ENCODE measurements around the gene SLC25A26.
"Not testable (repeated sequence)": the region's sequence is repeated elsewhere in the genome, so short reads cannot be mapped to it uniquely, and the experiment has no call there.

SLC25A26 gene

DNA sequence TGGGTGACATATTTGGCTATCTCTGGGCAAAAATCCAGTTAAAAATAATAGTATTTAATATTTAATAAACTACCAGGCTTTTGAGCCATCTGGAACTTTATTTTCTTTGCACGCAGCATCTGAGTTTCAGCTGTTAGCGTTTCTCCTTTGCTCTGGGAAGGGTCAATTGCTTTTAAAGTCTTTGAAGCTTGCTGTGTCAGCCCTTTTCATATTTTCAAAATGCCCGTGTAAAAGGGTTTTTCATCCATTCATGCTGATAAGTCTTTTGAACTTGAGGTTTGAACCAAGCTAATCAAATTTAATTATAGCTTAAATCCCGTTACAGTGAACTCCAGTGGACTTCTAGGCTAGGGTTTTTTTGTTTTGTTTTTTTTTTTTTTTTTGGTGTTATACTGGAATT lies 79.1 kb downstream of the SLC25A26 start:
- Histone ChIP-seq H3K27ac (ENCODE audit: low read length) (no peak overlapping the region), H3K27me3 (ENCODE audit: control insufficient read depth, insufficient read depth, low read length) (no peaks in the 10 kb centered on the region), H3K4me3 (ENCODE audit: low read length) (no peak overlapping the region), H3K4me1 (ENCODE audit: control insufficient read depth, low read depth, low read length) (no peaks in the 10 kb centered on the region), H3K36me3 (ENCODE audit: control insufficient read depth, low read depth, low read length) (no peaks in the 10 kb centered on the region), H3K9ac (ENCODE audit: low read length) (no peak overlapping the region), H3K9me3 (ENCODE audit: control insufficient read depth, low read depth, low read length) (no peaks in the 10 kb centered on the region)

GRCh38 chr3:66302288-66302687 lies 81.5 kb downstream of the SLC25A26 start:
- Histone ChIP-seq H3K4me1 (ENCODE audit: control insufficient read depth, low read depth, low read length) (no peaks in the 10 kb centered on the region), H3K27ac (ENCODE audit: low read length) (no peak overlapping the region), H3K9me3 (ENCODE audit: control insufficient read depth, low read depth, low read length) (no peaks in the 10 kb centered on the region), H3K4me3 (ENCODE audit: low read length) (no peak overlapping the region), H3K36me3 (ENCODE audit: control insufficient read depth, low read depth, low read length) (no peaks in the 10 kb centered on the region), H3K27me3 (ENCODE audit: control insufficient read depth, insufficient read depth, low read length) (no peaks in the 10 kb centered on the region), H3K9ac (ENCODE audit: low read length) (no peak overlapping the region)

DNA sequence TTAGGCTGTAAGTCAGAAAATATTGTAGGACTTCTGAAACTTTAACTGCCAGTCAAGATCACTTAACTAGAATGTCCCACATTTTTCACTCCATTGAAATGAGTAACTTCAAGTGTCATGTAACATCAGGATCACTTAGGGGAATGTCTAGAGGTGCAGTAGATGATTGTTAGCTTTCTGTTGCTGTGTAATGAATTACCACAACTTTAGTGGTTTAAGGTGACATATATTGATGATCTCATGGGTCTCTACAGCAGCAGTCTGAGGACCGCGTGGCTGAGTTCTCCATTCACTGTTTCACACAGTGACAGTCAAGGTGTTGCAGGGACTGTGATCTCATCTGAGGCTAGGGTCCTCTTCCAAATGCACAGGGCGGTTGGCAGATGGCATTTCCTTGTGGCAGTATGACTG lies 82.7 kb downstream of the SLC25A26 start:
- Histone ChIP-seq H3K4me3 (ENCODE audit: low read length) (no peak overlapping the region), H3K9ac (ENCODE audit: low read length) (no peak overlapping the region), H3K36me3 (ENCODE audit: control insufficient read depth, low read depth, low read length) (no peaks in the 10 kb centered on the region), H3K4me1 (ENCODE audit: control insufficient read depth, low read depth, low read length) (no peaks in the 10 kb centered on the region), H3K27me3 (ENCODE audit: control insufficient read depth, insufficient read depth, low read length) (no peaks in the 10 kb centered on the region), H3K27ac (ENCODE audit: low read length) (no peak overlapping the region), H3K9me3 (ENCODE audit: control insufficient read depth, low read depth, low read length) (no peaks in the 10 kb centered on the region)

GRCh38 chr3:66304293-66304692 lies 83.5 kb downstream of the SLC25A26 start:
- H3K9me3 ChIP-seq (ENCODE audit: control insufficient read depth, low read depth, low read length) = no peaks in the 10 kb centered on the region
- H3K36me3 ChIP-seq (ENCODE audit: control insufficient read depth, low read depth, low read length) = no peaks in the 10 kb centered on the region
- no peak overlapping the region for H3K9ac ChIP-seq (ENCODE audit: low read length)
- H3K4me1 ChIP-seq (ENCODE audit: control insufficient read depth, low read depth, low read length) = no peaks in the 10 kb centered on the region
- no peak overlapping the region for H3K27ac ChIP-seq (ENCODE audit: low read length)
- no peak overlapping the region for H3K4me3 ChIP-seq (ENCODE audit: low read length)
- H3K27me3 ChIP-seq (ENCODE audit: control insufficient read depth, insufficient read depth, low read length) = no peaks in the 10 kb centered on the region

DNA sequence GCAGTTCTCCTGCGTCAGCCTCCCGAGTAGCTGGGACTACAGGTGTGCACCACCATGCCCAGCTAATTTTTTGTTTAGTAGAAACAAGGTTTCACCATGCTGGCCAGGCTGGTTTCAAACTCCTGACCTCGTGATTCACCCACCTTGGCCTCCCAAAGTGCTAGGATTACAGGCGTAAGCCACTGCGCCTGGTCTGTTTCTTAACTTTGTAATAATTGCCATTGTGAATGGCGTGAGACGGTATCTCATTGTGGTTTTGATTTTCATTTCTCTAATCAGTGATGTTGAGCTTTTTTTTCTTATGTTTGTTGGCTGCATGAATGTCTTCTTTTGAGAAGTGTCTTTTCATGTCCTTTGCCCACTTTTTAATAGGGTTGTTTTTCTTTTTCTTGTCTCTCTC lies 85.3 kb downstream of the SLC25A26 start:
- H3K27ac ChIP-seq (ENCODE audit: low read length); H3K4me1 ChIP-seq (ENCODE audit: control insufficient read depth, low read depth, low read length); H3K9me3 ChIP-seq (ENCODE audit: control insufficient read depth, low read depth, low read length); H3K36me3 ChIP-seq (ENCODE audit: control insufficient read depth, low read depth, low read length); H3K4me3 ChIP-seq (ENCODE audit: low read length); H3K9ac ChIP-seq (ENCODE audit: low read length); H3K27me3 ChIP-seq (ENCODE audit: control insufficient read depth, insufficient read depth, low read length): not testable (repeated sequence)

GRCh38 chr3:66306991-66307390 lies 86.2 kb downstream of the SLC25A26 start:
- H3K9ac ChIP-seq (ENCODE audit: low read length); H3K27ac ChIP-seq (ENCODE audit: low read length); H3K4me1 ChIP-seq (ENCODE audit: control insufficient read depth, low read depth, low read length); H3K9me3 ChIP-seq (ENCODE audit: control insufficient read depth, low read depth, low read length); H3K36me3 ChIP-seq (ENCODE audit: control insufficient read depth, low read depth, low read length); H3K27me3 ChIP-seq (ENCODE audit: control insufficient read depth, insufficient read depth, low read length); H3K4me3 ChIP-seq (ENCODE audit: low read length): not testable (repeated sequence)

DNA sequence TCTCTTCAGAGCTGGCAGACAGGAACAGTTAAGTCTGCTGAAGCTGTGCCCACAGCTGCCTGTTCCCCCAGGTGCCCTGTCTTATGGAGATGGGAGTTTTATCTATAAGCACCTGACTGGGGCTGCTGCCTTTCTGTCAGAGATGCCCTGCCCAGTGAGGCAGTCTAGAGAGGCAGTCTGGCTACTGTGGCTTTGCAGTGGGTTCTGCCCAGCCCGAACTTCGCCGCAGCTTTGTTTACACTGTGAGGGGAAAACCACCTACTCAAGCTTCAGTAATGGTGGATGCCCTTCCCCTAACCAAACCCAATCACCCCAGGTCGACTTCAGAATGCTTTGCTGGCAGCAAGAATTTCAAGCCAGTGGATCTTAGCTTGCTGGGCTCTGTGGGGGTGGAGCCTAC lies 91.2 kb downstream of the SLC25A26 start:
- Histone ChIP-seq H3K9ac (ENCODE audit: low read length) (no peak overlapping the region), H3K4me3 (ENCODE audit: low read length) (no peak overlapping the region), H3K9me3 (ENCODE audit: control insufficient read depth, low read depth, low read length) (no peaks in the 10 kb centered on the region), H3K27me3 (ENCODE audit: control insufficient read depth, insufficient read depth, low read length) (no peaks in the 10 kb centered on the region), H3K36me3 (ENCODE audit: control insufficient read depth, low read depth, low read length) (no peaks in the 10 kb centered on the region), H3K4me1 (ENCODE audit: control insufficient read depth, low read depth, low read length) (no peaks in the 10 kb centered on the region), H3K27ac (ENCODE audit: low read length) (no peak overlapping the region)

- H3K4me1 ChIP-seq (ENCODE audit: control insufficient read depth, low read depth, low read length) = no peaks in the 10 kb centered on the region
- H3K27me3 ChIP-seq (ENCODE audit: control insufficient read depth, insufficient read depth, low read length) = no peaks in the 10 kb centered on the region
- no peaks in the 10 kb centered on the region for H3K36me3 ChIP-seq (ENCODE audit: control insufficient read depth, low read depth, low read length)
- no peak overlapping the region for H3K9ac ChIP-seq (ENCODE audit: low read length)
- H3K4me3 ChIP-seq (ENCODE audit: low read length) = no peak overlapping the region
- no peaks in the 10 kb centered on the region for H3K9me3 ChIP-seq (ENCODE audit: control insufficient read depth, low read depth, low read length)
- H3K27ac ChIP-seq (ENCODE audit: low read length) = no peak overlapping the region
Observed at GRCh38 chr3:66314455-66314854, 93.7 kb downstream of the SLC25A26 start.

DNA sequence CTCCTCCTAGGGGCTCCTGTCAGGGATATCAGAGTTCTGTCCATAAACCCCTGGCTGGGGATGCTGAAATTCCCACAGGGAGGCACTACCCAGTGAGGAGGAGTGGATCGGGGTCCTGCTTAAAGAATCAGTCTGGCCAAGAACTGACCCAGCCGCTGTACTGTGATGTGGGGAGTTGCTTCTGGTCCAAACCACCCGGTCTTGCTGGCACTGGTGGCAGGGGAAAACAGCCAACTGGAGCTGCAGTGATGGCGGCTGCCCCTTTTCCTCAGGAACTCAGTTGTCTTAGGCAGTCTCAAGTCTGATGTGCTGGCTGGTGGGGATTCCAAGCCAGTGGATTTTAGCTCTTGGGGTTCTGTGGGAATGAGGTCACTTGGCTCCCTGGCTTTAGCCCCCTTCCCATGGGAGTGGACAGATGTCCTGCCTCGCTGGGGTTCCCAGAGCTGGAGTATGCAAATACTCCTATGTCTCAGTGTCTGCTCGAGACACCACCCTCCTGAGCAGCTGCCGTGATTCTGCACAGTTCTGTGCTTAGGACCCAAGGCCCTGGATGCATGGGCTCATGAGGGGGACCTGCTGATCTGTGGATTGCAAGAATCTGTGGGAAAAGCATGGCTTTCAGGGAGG lies 97.1 kb downstream of the SLC25A26 start:
- Histone ChIP-seq H3K4me3 (ENCODE audit: low read length) (no peak overlapping the region), H3K4me1 (ENCODE audit: control insufficient read depth, low read depth, low read length) (peaks cover 19% of the 10 kb centered on the region), H3K9ac (ENCODE audit: low read length) (no peak overlapping the region), H3K36me3 (ENCODE audit: control insufficient read depth, low read depth, low read length) (no peaks in the 10 kb centered on the region), H3K27ac (ENCODE audit: low read length) (no peak overlapping the region), H3K9me3 (ENCODE audit: control insufficient read depth, low read depth, low read length) (no peaks in the 10 kb centered on the region), H3K27me3 (ENCODE audit: control insufficient read depth, insufficient read depth, low read length) (no peaks in the 10 kb centered on the region)

DNA sequence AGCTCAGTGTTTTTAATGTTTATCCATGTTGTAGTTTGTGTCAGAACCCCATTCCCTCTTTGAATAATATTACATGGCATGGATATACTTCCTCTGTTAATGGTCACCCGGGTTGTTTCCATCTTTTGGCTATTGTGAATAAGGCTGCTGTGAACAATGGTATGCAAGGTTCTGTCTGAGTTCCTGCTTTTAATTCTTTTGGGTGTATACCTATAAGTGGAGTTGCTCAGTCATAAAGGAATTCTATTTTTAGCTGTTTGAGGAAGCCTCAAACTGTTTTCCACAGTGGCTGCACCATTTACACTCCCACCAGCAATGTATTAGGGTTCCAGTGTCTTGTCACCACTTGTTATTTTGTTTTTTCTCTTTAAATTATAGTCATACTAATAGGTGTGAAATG lies 99.6 kb downstream of the SLC25A26 start:
- Histone ChIP-seq H3K9ac (ENCODE audit: low read length) (no peak overlapping the region), H3K36me3 (ENCODE audit: control insufficient read depth, low read depth, low read length) (no peaks in the 10 kb centered on the region), H3K27me3 (ENCODE audit: control insufficient read depth, insufficient read depth, low read length) (no peaks in the 10 kb centered on the region), H3K4me3 (ENCODE audit: low read length) (no peak overlapping the region), H3K4me1 (ENCODE audit: control insufficient read depth, low read depth, low read length) (peaks cover 19% of the 10 kb centered on the region), H3K27ac (ENCODE audit: low read length) (no peak overlapping the region), H3K9me3 (ENCODE audit: control insufficient read depth, low read depth, low read length) (no peaks in the 10 kb centered on the region)

DNA sequence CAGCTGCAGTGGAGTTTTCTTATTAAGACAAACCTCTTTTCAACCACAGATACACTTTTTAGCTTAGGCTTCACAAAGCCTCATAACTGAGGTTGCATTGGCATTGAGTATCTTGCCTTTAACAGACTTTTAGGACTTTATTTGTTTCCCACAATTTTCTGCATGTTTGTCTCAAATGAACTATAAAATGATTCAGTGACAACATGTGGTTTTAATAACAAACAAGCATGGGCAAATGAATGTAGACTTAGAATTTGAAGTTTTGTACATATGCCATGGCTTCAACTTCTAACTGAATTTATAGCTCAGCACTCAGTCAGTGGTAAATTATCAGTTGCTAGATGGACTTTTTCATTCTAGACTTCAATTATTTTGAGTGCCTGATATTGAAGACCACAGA lies 101.6 kb downstream of the SLC25A26 start:
- Histone ChIP-seq H3K27ac (ENCODE audit: low read length) (no peak overlapping the region), H3K36me3 (ENCODE audit: control insufficient read depth, low read depth, low read length) (no peaks in the 10 kb centered on the region)

DNA sequence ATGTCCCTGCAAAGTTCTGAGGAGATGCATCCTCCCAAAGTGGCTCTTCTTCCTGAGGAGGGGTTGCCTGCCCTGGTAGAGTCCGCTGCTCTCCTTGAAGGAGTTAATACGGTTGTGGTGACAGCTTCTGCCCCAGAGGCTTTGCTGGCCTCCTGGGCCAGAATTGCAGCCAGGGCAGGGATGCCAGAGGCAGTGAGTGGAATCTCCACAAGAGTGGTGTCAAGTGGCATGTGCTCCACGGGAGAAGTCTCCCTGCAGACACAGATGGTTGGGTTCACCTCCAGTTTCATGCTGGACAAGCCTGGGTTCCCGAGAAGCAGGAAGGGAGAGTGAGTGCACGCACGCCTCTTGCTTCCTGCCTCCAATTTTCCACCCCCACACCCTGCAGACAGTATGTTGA lies 105.5 kb downstream of the SLC25A26 start:
- Histone ChIP-seq H3K27ac (ENCODE audit: low read length) (no peak overlapping the region), H3K9me3 (ENCODE audit: control insufficient read depth, low read depth, low read length) (no peaks in the 10 kb centered on the region), H3K4me1 (ENCODE audit: control insufficient read depth, low read depth, low read length) (peaks cover 9% of the 10 kb centered on the region), H3K27me3 (ENCODE audit: control insufficient read depth, insufficient read depth, low read length) (no peaks in the 10 kb centered on the region), H3K36me3 (ENCODE audit: control insufficient read depth, low read depth, low read length) (no peaks in the 10 kb centered on the region), H3K4me3 (ENCODE audit: low read length) (no peak overlapping the region), H3K9ac (ENCODE audit: low read length) (no peak overlapping the region)

More for the DNA sequence above, 101.6 kb downstream of the SLC25A26 start:
- Histone ChIP-seq H3K27me3 (ENCODE audit: control insufficient read depth, insufficient read depth, low read length) (no peaks in the 10 kb centered on the region), H3K4me1 (ENCODE audit: control insufficient read depth, low read depth, low read length) (peaks cover 19% of the 10 kb centered on the region), H3K9me3 (ENCODE audit: control insufficient read depth, low read depth, low read length) (no peaks in the 10 kb centered on the region), H3K4me3 (ENCODE audit: low read length) (no peak overlapping the region), H3K9ac (ENCODE audit: low read length) (no peak overlapping the region)
